Measurements from ENCODE around the gene BRD3.
A peak's percentile ranks its signal among the peaks of the same experiment; 100 is the strongest.

The BRD3 gene

DNA sequence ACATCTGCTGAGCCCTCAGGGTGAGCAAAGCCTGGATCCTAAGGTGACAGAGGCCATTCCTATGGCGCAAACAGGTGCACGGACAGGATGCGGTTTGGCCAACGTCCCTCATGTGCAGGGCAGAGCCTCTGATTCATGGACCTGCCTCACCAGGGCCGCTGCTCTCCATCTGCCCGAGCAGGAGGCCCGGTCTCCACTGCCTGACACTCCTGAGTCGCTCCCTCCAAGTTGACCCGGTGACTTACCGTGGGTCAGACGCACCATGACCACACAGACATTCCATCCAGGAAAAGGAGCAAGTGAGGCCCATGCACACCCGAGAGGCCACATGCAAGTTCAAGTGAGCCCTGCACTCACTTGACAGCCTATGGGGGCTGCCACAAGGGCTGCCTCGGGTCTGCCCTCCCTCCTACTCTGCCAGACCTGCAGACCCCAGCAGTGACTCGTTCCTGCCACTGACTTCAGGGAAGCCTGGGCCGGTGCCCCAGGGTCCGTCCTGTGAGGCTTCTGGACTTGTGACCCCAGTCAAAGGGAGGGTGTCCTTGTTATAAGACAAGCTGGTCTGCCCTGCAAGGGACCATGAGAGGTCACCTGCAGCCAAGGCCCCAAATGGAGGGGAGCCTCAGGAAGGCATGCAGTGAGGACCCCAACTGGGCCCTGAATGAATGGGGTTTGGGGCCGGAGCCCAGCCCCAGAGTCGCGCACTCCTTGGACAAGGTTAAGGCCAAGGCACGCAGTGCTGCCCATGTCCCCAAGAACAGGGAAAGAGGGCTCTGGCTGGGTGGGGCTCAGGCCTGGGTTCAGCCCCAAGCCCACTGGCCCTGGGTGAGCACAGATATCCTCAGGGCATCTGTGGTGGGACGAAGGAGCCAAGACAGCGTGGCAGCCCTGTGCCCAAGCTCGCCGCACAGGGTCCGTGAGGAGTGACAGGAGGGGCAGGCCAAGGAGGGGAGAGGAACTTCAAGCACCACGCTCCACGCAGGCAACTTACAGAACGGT lies 32.5 kb downstream of the BRD3 start:
- no peak for DNase-seq

DNA sequence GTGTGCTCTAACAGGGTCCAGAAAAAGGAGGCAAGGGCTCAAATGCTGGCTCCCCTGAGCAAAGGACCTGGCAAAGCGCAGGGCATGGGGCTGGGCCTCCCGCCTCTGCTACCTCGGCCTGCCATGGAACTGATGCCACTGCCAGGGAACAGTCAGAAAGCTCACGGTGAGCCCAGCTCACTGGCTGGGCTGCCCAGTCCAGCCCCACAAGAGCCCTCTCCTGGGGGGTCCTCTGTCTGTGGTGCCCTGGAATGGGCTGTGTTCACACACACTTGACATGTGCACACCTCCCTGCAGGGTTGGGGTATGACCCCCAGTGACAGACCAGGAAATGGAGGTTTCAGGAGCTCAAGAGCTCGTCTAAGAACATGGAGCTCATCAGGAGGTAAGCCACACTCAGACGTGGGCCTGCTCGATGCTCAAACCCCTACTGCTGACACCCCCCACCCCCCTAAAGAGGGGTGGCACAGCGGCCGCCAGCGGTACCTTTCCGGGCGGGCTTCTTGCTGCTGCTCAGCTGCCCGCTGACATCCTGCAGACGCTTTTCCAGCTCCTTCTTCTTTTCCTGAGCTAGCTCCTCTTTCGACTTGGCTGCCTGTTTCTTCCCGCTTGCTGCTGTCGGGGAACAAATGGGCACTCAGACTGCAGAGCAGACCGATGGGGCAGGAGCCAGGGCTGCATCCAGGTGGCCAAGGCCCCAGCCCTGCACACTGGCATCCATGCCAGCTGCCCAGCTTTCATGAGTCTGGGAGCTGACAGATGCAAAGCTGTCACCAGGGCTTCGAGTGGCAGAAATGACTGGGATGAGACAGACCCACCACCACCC lies 33.4 kb downstream of the BRD3 start:
- DNase-seq = no peak

DNA sequence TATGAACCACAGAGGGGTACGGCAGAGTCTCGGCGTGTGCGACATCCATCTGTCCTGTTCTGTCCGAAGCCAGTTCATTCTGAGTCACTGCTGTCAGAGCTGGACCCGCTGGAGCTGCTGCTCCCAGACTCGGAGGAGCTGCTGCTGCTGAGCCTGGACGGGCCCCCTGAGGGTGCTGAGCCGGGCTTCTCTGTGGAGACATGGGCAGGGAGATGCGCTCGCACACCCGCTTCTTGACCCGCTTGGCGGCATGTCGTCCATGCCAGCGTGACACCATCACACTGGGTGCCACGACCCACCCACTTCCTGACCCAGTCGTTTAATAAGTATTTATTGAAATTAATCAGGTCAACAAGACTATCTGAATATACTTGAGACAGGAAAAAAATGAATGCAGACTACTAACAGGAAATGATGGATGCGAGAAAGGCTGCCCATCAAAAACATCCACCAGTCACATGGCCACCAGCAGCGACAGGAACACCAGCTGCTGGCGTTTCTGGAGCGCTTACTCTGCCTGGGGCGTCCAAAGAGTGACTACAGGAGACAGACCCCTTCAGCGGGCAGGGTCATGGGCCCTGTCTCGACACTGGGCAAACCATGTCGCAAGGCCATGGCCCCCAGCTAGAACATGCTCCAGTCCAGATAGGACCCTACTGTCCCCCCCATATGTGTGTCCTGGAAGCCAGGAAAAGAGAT lies 34.2 kb downstream of the BRD3 start:
- DNase-seq = no peak

DNA sequence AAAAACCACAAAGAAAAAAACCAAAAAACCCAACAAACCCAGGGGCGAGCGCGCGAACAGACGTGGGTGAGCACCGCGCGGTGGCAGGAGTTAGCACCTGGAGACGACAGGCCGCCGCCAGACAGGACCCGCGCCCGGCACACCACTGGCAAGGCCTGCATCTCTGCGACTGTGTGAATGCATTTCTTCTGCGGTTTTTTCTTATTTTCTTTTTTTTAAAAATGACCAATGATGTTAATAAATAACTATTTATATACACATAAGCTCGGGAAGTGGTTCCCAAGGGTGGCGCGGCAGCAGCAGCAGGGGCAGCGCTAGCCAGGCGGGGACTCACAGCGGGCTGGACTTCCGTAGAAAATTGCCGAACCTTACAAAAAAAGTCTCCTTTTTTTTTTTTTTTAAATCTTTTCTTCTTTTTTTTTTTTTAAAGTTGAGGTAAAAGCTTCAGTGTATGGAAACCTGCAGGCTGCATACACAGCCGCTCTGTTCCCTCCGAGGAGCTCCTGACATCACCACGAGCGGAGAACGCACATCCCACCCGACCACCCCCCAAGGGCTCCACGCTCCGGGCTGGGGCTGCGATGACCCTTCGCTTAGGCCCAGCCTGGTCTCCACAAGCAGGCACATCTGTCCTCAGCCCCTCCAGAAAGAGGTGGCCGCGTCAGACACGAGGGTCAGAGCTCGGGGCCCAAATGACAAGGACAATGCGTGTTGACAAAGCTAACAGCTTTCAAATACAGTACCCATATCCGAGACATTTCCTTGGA lies 35.2 kb downstream of the BRD3 start:
- no peak for DNase-seq

DNA sequence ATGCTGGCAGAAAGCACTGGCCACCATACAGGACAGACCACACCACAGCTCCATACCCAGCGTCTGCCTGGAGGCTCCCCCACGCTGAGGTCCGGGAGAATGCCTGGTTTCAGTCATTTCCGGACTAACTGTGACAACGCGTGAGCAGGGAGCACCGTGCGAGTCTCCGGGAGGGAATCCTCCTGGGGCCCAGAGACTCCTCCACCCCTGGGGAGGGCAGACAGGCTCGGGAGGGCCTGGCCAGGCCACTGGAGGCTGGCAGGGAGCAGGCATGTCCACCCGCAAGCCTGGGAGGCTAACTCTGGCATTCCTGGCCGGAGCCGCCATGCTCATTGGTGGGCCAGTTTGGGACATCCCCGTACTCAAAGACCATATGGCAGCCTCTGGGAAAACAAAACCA lies 36.0 kb downstream of the BRD3 start:
- no peak for DNase-seq

DNA sequence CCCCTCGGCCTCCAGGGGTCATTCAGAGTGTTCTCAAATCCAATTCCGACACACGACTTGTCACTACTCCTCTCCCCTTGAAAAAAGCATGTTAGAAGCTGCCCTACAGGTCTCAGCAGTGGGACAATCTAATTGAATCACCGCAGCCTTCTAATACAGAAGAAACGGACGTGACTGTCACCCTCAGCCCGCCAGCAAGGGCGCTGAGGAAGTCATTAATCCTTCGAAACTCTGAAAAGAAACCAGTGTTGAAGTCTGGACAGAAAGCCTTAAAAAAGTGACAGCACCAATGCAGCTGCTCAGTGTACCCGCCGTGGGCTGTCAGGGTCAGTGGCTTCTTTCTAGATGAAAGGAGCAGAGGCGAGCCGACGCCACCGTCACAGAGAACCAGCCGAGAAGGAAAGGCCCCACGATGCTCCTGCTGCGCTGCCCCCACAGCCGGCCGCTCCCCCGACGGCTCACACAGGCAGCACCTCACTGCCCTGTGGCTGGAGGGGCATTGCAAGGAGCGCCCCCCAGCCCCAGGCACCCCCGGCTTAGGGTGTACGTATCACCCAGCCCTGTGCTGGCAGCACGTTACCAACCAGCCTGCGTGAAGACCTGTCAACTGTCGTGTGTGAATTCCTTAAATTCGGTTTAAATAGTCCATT lies 36.9 kb downstream of the BRD3 start:
- no peak for DNase-seq

DNA sequence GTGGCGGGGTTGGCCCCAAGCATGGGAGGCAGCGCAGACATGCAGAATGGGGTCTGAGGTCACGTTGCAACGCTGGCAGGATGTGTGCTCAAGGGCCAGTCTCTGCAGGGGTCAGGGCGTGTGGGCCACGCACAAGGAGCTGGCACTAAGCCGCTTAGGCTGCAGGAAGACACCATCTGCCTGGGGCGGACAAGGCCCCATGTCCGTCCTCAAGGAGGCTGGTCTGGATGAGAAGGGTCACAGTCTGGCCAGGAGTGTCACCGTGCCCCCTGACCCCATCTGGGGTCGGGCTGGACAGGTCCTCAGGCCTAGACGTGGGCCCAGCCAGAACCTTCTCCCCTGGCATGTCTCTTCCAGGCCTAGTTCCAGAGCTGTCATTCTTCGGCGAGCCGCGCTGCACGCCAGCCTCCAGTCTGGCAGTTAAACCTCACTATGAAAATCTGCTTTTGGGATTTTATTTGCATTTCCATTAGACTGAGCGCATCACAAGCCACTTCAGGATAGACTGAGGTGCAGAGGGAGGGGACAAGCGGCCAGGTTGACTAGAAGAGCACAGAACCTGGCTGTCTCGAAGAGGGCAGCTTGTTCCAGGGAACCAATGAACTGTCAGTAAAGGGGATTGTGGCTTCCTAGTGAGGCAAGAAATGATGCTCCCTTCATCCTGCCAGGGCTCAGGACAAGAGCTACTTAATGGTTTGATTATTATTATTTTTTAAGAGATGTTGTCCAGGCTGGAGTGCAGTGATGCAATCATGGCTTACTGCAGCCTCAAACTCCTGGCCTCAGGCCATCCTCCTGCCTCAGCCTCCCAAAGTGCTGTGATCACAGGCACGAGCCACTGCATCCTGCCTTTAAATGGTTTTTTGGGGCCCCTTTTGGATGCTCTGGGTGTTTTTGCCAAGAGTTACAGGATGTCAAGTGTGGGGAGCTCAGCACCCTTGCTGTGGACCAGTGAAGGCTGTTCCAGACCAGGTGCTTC lies 38.3 kb downstream of the BRD3 start:
- no peak for DNase-seq

DNA sequence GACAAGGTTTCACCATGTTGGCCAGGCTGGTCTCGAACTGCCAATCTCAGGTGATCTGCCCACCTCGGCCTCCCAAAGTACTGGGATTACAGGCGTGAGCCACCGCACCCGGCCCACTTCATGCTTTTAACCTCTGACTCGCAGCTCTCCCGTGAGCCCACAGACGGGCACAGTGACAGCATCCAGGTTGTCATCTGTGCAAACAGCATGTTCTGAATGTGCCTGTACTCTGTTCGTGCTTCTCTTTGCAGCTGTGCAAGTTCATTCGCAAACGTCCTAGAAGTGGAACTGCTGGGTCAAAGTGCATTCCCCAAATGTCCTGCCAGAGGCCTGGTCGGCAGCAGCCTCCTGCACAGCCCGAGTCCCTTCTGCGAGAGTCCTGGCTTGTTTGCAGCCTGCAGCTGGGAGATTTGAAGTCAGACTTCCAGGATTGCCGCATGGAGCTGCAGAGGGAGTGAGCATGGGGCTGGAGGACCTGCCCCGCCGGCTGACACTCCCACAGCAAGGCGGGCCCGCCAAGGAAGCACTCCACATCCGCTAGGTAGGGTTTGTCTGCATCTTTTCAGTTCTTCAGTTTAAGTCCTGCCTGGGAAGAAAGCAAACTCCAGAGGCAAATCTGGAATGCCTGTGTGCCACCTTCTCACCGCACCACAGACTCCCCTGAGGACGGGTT lies 39.1 kb downstream of the BRD3 start:
- DNase-seq = no peak

DNA sequence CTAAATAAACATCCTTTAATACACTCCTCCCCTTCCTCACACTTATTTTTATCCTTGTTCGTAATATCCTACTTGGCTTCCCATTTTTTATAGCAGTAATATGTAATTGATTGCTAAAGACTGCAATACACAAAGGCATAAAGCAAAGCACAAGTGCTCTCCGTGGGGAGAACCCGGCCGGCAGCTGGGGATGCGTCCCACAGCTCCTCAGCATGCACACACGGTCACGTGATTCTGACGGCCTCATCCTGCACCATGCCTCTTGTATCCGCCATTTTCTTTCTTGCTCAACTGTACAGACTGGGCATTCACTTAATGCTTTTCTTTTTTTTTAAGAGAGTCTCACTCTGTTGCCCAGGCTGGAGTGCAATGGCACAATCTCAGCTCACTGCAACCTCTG lies 39.8 kb downstream of the BRD3 start:
- no peak for DNase-seq

DNA sequence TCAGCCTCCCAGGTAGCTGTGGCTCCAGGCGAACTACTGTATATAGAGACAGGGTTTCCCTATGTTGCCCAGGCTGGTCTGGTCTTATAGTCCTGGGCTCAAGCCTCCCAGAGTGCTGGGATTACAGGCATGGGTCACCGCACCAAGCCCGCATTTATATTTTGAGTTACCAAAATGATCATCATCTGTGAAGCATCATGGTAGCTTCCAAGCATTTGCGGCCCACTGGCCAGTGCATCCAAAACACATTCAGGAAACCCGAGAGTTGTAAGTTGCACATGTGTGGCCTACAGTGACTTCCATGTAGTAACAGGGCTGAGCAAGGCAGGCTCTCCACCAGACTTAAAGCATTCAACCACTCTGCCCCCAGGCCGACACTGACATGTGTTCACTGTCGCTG lies 40.3 kb downstream of the BRD3 start:
- no peak for DNase-seq

DNA sequence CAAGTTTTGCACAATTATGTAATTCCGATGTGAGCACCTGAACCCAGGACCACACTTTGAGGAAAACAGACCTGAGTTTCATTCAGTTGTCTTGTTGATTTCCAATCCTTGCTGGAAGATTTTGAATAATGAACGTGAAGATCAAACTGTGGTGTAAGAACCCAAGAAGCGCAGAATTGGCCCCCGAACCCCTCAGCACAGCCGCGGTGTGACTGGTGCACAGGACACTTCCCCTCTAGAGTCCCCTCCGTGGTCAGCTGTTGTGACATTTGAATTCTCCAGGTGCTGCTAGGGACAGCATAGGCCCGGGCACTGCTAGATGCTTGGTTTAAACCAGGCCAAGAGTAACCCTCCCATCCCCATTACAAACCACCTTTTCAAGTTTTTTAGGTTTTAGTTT lies 40.8 kb downstream of the BRD3 start:
- no peak for DNase-seq

DNA sequence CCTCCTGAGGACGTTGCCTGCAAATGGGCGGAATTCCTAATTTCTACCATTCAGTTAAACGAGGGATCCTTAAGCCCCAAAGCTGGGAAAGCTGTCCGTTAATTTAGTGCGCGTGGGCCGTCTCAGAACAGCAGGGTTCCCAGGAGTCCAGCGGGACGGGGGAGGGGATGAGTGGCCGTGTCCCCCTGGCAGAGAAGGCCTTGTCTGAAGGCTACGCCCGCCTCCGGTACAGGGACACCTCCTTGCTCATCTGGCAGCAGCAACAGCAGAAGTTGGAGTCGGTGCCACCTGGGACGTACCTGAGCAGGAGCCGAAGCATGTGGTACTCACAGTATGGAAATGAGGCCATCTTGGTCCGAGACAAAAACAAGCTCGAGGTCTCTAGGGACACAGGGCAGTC lies 41.2 kb downstream of the BRD3 start:
- no peak for DNase-seq

DNA sequence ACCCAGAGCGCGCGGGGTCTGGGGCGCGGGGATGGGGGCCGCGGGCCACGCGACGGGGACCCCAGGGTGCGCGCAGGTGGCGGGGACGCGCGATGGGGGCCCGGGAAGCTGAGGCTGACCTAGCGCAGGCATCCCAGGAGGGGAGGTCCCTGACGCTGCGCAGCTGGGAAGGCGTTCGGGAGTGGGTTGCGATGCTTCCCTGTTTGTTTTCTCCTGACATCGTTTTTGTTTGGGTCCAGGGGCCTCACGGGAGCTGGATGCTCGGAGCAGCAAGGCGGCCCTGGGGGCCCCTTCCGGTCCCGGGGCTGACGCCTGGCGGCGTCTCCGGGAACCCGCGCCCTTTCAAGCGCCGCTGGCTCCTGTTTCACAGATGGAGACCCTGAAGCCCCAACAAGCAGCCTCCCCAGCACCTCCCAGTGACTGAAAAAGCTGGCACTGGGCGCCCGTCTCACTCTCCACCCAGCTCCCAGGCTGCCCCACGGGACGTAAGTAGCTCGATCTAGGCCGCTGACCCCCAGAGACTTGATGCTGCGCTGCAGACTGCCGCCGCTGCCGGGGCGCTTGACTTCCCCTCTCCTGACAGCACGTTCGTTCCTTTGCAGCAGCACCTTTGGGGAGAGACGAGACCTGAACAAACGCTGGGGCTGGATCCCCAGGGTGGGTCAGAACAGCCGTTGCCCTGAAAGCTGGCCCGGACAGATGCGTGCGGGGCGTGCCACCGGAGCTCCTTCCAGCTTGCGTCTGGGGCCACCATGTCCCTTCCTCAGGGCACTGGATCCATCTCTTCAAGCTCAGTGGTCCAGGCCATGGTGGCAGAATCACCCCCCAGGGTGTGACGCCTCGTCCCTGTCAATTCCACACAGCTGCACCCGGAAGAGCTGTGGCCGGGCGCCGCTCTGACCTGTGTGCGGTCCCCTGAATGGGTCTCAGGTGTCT lies 42.0 kb downstream of the BRD3 start:
- peak; percentile 36 for DNase-seq

DNA sequence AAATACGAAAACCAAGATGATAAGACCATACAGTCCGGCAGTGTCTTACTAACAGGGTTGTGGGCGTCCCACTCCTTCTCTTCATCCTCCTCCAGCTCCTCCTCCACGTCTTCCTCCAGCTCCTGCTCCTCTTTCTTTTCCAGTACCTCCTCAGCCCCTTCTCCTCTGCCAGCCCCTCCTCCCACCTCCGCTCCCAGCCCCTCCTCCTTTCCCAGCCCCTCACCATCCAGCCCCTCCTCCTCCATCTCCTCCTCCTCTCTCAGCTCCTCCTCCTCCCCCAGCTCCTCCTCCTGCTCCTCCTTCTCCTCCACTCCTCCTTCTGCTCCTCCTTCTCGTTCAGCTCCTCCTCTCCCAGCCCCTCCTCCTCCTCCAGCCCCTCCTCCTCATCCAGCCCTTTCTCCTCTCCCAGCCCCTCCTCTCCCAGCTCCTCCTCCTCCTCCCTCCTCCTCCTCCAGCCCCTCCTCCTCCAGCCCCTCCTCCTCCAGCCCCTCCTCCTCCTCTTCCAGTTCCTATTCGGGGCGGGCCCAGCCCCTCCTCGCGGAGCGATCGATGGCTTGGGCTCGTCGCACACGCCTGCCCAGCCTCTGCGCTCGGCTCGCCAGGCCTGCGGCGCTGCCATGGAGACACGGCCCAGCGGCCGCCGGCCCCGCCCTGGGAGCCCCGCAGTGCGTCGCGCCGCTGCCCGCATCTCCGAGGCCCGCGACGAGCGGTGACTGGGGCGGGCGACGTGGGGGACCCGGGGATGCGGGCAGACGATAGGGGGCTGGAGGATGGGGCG lies 42.8 kb downstream of the BRD3 start, which contains the start of gene BRD3OS:
Gene BRD3OS, plus strand, starts transcription at position 654 of the 778 bp plus-strand sequence. CDS start 1,267 bp downstream, outside the sequence.
- DNase-seq = peak; percentile 98

DNA sequence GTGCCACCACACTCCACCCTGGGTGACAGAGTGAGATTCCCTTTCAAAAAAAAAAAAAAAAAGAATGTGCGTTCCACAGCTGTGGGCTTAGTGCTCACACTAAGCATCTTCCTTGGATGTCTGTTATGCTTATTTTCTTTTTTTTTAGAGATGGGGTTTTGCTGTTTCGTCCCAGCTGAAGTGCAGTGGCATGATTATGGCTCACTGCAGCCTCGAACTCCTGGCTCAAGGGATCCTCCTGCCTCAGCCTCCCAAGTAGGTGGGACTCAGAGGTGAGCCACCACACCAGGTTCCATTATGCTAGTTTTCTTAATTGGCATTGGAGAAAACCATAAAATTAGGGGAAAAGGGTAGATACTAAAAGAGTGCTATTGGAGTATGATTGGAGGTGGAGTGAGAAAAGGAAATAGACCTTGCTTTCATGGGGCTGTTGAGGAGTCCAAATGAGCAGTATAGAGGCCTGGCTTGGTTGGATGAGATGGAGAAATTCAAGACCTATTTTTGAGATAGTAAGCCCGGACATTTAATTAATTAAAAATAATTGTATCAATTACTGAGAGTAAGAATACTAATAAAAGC lies 43.5 kb downstream of the BRD3 start:
- no peak for DNase-seq

DNA sequence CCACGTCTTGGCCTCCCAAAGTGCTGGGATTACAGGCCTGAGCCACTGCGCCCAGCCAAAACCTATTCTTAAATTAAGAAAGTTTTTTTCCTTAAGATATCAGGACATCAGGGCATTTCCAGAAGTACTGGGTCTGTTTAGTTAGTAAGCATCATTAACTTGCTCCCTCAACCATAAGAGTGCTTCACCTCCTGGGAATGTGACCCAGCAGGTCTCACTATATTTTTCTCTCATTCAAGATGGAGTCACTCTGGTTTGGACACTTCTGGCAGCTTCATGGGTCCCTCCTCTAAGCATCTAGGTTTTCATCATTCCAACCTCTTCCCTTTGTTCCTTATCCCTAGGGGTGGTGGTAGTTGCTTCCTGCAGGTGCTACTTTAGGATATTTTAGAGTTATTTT lies 52.9 kb downstream of the BRD3 start:
- no peak for DNase-seq

DNA sequence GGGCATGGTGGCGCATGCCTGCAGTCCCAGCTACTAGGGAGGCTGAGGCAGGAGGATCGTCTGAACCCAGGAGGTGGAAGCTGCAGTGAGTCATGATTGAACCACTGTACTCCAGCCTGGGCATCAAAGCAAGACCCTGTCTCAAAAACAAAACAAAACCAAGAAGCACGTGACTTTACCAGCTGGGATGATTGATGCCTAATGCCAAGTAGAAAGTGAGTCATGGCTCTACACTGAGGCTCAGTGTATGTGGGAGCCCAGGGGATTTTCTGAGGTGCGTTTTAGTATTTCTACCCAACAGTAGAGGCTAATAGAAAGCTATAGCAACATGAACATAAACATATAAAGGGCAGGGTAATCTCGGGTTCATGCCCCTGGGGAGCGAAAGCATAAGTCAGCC lies 56.4 kb downstream of the BRD3 start:
- no peak for DNase-seq
